ENCODE data around the gene QPRT.
"Not testable (repeated sequence)": the region's sequence is repeated elsewhere in the genome, so short reads cannot be mapped to it uniquely, and the experiment has no call there.

QPRT gene

DNA sequence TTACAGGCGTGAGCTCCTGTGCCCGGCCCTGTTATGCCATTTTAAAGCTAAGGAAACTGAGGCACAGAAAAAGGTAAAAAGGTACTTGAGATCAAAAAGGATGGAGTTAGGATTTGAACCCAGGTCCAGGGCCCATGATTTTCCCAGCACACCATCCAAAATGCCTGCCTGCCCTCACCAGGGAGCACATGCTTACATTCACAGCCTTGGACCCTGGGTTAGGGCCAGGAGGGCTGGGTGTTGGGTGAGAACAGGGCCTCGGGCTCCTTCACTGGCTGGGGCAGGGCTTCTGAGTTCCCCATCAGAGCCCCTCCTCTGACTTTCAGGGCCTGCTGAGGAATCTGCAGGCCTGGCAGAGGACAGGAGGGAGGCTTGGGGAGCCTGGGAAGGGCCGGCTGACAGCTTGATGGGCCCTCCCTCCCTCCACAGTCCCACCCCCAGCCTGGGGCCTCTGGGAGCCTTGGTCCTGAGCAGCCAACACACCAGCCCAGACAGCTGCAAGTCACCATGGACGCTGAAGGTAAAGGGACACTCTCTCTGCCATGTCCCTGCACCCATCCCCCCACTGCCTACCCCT is at the start of gene QPRT:
Gene QPRT (plus strand): TSS at position 490 of the 577 bp plus-strand sequence. CDS start 18 bp downstream, at position 508.
- no peak for DNase-seq

DNA sequence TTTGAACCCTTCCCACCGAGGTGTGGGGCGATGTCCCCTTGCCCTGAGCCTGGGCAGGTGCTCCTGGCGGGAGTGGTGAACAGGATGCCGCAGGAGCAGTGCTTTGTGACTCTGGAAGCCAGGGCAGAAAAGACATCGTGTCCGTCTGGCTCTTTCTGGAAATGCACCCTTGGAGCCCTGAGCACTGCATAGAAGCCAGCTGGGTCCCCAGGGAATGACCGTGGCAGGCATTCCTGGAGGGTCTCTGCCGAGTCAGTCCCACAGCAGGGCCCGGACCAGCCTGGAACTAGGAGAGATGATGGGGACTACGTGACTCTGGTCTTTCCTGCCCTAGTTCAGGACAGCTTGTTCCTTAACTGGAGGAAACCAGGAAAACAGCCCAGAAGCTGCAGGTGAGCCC is 49.7 kb upstream of the QPRT start:
- DNase-seq, result not testable (repeated sequence)

DNA sequence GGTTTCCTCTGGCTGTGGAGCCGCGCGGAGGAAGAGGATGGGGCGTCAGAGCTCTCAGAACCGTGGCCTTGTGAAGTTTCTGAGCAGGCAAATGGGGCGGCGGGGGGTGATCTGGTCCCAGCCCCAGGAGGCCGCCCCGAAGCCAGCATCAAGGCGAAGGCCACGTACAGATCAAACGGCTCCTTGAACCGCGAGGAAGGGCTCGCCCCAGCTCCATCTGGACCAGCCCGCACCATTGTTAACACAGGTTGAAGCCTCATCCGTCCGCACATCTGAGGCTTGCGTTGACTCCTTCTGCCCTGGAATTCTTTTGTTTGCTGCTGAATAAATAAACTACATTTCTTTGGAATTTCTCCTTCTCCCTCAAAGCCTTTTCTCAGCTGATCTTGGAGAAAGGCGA is 47.3 kb upstream of the QPRT start:
- DNase-seq, result not testable (repeated sequence)

DNA sequence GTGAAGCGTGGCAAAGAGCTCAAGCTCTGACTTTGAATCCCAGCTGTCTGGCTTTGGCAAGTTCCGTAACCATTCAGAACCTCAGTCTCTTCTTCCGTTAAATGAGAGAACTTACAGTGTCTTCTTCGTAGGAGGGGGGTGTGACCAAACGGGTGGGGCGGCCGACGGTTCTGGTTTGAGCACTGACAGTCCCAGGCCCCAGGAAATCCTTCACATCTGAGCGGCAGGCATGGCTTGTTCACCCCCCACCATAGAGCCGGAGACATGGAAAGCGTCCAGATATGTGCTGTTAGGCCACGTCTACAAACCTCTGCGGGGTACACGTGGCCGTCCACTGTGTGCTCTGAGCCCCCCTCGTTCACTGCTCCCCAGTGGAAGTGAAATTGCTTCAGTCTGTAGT is 43.1 kb upstream of the QPRT start:
- not testable (repeated sequence) for DNase-seq

DNA sequence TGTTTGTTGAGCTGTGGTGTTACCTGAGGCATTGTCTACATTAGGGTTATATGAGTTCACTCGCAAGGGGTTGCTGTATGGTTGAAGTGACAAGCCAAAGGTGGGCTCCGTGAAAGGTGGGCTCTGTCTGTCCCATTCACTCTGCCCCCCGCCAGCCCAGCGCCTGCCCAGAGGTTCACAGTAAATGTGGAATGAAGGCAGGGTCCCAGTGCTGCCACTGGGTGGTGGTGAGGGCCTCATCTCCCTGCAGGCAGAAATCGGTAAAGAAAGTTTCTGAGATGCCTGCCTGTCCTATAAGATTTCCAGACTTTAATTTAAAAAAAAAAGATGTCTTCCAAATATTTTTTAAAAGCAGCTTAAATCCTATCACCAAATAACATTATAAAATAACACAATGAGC is 42.6 kb upstream of the QPRT start:
- not testable (repeated sequence) for DNase-seq

DNA sequence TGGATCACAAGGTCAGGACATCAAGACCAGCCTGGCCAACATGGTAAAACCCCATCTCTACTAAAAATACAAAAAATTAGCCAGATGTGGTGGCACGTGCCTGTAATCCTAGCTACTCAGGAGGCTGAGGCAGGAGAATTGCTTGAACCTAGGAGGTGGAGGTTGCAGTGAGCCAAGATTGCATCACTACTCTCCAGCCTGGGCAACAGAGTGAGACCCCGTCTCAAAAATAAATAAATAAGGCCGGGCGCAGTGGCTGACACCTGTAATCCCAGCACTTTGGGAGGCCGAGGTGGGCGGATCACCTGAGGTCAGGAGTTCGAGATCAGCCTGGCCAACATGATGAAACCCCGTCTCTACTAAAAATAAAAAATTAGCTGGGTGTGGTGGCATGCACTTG is 40.2 kb upstream of the QPRT start:
- DNase-seq, result not testable (repeated sequence)

DNA sequence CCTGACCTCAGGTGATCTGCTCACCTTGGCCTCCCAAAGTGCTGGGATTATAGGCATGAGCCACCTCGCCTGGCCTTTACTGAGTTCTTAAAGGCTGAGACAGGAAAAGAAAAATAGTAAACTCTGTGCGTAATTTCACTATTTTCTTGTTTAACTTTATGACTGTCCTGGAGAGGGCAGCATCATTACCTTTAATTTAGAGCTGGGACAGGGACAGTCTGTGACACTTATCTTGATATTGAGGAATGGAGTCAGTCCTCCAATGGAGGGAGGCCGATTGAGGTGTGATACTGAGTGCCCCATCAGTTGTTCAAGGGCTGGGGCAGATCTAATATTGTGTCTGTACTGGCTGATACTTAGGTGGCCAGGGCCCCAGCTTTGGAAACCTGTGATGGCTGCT is 37.4 kb upstream of the QPRT start:
- DNase-seq, result no peak

DNA sequence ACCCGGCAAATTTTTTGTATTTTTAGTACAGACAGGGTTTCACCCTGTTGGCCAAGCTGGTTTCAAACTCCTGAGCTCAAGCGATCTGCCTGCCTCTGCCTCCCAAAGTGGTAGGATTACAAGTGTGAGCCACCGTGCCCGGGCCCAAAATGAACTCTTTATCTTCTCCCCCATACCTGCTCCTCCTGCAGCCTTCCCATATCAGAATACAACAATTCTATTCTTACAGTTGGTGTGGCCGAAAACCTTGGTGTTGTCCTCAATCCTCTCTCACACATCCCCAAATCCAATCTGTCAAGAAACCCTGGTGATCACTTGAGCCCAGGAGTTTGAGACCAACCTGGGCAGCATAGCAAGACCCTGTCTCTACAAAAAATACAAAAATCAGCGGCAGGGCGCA is 35.4 kb upstream of the QPRT start:
- no peak for DNase-seq

DNA sequence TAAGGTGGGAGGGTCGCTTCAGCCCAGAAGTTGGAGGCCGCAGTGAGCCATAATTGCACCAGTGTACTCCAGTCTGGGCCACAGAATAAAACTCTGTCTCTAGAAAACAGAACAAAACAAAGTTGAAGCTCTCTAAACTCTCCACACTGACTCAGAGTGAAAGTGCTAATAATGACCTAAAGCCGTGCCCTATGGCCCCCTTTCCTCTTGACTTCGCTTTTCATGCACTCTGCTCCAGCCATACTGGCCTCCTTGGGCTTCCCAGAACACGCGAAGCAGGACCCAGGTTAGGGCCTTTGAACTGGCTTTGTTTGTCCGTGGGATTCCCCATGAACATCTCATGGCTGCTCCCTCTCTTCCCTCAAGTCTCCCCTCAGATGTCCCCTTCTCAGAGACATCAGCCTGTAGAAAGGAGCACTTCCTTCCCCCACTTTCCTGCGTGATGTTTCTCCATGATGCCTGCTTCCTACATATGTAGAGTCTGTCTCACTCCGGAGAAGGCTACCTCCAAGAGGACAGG is 34.6 kb upstream of the QPRT start:
- DNase-seq, result no peak

DNA sequence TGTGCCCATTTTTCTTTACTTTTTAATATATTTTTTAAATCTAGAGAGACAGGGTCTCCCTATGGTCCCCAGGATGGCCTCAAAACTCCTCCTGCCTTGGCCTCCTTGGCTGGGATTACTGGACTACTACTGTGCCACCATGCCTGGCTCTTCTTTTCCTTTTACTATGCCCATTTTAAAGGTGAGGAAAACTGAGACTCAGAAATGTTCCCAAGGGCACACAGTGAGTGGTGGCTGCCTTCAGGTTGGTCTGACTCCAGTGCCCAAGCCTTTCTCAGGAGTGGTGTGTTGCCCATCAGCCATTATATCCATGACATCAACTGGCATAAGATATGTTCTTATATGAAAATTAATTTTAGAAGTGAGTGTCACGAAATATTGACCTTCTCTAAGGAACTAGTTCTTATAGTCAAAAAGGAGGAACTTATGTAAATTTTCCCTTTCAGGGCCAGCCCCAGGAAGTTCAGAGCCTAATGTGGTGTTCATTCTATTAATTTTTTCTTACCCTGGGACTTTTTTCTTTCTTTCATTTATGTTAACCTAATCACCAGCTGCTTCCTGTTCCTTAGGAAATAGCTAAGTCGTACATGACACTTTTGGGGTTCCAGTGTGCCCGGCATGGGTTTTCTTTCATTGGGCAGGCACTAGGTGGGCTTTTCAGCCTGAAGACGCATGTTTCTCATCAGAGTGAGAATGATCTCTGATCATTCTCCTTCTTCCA is 33.8 kb upstream of the QPRT start:
- DNase-seq, result no peak

DNA sequence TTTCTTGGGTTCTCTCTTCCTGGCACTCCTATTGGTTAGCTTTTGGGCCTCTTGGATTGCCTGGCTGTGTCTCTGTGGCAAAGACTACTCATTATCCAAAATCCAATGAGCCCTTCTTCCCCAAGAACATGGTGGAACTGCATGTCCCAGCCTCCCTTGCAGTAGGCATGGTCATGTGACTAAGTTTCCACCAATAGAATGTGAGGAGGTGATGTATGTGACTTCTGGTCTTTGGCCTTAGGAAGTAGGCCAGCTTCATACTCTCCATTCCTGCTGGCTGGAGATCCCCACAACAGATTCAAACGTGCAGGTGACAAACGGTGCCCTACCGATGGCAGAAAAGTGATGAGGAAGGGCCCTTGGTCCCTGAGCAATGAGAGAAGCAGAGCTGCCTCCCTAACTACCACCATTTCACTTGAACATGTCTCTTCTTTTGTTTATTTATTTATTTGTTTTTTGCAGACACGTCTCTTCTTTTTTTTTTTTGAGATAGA is 33.2 kb upstream of the QPRT start:
- DNase-seq, result no peak

DNA sequence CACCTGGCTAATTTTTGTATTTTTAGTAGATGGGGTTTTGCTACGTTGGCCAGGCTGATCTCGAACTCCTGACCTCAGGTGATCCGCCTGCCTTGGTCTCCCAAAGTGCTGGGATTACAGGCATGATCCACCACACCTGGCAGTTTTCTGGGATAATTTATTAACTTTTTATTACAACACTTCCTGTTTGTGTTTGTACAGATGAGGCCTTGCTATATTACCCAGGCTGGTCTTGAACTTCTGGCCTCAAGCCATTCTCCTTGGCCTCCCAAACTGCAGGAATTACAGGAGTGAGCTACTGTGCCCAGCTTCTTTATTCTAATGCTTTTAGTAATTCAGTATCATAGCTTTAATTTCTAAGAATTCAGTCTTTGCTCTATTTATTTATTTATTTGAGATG is 32.0 kb upstream of the QPRT start:
- no peak for DNase-seq

DNA sequence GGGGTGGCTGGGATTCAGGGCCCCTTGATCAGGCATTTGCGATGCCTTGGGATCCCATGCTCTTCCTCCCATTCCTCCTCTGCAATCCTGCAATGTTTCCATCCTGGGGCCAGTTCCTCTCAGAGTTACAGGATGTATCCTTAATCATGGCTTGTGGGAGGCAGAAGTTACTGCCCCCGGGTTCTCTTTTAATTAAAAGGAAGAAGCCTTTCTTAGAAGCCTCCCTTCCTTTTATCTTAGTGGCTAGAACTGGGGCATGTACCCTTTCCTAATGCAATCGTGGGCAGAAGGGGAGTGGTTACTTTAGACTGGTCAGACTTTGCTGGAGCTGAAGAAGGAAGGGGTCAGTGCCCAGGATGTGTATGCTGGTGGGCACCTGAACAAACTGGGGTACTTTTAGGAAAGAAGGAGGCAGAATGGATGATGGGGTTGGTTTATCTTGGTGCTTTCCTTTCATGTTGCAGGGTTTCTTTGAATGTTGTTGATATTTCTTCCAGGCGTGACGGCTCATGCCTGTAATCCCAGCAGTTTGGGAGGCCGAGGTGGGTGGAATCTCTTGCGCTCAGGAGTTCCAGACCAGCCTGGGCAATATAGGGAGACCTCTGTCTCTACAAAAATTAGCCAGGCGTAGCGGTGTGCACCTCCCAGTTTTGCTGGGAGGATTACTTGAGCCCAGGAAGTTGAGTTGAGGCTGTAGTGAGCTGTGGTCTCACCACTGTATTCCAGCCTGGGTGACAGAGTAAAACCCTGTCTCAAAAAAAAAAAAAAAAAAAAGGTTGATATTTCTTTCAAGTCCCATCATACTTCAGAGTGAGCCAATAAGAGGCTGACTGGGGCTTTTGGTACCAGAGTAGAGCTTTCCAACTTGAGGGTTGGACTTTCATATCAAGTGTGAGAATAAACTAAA is 29.1 kb upstream of the QPRT start:
- DNase-seq, result no peak

DNA sequence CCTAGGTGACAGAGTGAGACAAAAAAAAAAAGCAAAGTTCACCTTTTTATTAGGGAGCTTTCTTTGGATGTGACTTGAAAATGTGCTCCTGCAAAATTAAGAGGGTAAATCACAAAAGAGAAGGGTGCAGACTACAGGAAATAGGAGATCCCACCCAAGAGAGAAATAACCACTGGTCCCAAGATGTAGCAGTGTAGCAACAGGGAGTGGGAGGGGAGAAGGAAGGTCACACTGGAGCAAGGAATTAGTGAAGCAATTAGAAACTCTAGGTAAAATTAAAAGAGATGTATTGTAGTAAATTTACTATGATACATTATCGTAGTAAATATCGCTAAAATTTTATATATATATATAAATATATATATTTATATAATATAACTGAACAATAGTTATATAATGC is 28.2 kb upstream of the QPRT start:
- no peak for DNase-seq

DNA sequence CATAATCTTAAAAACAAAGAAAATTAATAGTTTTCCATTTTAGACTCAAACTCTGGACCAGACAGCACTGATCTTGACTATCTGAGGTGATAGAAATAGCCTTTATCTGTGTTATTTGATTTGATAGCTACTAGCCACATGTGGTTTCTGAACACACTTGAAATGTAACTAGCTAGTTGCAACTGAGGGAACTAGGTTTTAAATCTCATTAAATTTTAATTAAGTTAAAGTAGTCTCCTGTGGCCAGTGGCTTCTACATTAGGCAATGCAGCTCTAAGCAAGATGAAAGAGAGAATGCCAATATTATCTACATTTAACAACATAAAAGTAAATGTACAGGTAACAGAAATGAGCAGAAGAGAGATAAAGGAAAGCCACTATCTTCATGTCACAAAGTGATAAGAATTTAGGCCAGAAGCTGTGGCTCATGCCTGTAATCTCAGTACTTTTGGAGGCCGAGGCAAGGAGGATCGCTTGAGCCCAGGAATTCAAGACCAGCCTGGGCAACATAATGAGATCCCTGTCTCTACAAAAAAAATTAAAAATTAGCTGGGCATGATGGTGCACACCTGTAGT is 27.1 kb upstream of the QPRT start:
- no peak for DNase-seq

DNA sequence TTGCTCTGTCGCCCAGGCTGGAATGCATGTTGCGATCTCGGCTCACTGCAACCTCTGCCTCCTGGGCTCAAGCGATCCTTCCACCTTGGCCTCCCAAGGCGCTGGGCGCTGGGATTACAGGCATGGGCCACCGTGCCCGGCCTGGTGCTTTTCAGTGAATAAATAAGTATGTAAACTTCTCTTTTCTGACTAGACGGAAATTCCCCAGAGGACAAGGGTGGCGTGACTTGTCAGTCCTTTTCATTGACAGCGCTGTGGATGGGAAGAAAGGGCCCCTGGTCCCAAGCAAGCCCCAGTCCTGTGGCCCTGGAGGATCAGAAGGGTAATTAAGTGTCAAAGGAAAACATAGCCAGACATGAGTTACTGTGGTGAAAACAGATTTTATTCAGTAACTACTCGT is 25.5 kb upstream of the QPRT start:
- no peak for DNase-seq

DNA sequence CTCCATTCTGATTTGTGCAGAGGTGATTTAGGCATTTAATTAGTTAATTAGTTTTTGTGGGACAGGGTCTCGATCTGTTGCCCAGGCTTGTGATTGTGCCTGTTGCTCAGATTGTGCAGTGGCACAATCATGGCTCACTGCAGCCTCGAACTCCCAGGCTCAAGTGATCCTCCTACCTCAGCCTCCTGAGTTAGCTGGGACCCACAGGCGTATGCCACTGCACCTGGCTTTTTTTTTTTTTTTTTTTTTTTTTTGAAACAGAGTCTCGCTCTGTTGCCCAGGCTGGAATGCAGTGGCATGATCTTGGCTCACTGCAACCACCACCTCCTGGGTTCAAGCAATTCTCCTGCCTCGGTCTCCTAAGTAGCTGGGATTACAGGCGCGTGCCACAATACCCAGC is 25.1 kb upstream of the QPRT start:
- DNase-seq, result not testable (repeated sequence)

DNA sequence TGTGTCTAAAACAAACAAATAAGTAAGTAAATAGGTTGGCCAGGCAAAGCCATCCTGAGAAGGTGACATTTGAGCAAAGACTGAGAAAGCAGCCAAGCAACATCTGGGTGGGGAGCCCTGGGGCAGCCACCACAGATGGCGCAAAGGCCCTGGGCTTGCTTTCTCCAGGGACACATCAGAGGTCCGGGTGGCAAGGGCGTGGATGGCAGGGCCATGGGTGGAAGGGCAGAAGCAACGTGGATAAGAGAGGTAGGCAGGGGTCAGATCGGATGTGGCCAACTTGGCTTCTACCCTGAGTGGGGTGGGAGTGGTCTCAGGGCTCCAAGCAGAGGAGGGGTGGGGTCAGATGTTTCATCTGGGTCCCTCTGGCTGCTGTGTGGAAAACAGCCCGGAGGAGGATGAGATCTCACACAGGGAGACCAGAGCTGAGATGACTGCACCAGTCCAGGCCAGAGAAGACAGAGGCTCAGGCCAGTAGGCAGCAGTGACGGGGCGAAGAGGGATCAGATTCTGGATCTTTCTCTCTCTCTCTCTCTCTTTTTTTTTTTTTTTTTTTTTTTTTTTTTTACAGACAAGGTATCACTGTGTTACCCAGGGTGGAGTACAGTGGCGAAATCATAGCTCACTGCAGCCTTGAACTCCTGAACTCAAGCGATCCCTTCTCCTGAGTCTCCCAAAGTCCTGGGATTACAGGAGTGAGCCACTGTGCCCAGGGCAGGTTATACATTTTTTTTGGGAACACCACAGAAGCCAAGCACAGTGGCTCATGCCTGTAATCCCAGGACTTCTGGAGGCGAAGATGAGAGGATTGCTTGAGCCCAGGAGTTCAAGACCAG is 22.1 kb upstream of the QPRT start:
- no peak for DNase-seq

DNA sequence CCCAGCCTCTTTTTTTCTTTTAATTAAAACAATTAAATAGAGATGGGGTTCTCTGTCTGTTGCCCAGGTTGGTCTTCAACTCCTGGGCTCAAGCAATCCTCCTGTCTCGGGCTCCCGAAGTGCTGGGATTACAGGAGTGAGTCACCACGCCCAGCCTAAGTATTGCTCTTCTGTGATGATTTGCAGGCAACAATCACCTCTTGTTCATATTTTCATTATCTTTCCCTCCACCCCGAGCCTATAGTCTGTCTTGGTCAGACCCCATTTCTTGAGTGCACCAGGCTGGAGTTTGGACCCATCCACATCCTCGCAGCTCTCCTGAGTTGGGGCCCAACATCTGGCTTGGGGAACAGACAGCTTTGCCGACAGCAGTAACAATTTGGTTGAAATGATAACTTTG is 20.3 kb upstream of the QPRT start:
- no peak for DNase-seq

DNA sequence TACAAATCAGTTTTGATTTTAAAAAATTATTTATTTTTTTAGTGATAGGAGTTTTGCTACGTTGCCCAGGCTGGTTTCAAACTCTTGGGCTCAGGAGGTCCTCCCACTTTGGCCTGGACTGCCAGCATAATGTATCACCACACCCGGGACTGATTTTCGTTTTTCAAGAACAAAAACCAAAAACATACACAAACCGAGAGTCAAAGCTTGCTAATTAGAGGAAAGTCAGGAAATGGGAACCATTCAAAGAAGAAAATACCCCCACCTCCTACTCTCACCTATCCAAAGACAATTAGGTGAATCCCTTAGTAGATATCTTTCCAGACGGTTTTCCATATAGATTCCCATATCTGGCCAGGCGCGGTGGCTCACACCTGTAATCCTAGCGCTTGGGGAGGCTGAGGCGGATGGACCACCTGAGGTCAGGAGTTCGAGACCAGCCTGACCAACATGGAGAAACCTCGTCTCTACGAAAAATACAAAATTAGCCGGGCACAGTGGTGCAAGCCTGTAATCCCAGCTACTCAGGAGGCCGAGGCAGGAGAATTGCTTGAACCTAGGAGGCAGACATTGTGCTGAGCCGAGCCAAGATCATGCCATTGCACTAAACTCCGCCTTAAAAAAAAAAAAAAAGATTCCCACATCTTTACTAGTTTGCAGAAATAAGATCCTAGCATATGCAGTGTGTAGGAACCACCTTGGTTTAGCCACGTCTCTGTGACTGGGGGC is 16.8 kb upstream of the QPRT start:
- DNase-seq, result no peak

DNA sequence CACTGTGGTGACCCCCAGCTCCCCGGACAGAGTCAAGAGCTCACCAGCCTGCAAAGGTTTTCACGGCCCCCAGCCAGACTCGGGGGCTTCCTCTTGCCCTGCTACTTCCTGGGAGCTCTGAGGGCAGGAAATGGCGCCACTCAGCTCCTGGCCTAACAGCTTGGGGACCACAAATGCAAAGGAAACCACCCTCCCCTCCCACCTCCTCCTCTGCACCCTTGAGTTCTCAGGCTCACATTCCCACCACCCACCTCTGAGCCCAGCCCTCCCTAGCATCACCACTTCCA is 16.3 kb upstream of the QPRT start:
- no peak for DNase-seq
